ENCODE data around the gene GRIK1.

Gene GRIK1

DNA sequence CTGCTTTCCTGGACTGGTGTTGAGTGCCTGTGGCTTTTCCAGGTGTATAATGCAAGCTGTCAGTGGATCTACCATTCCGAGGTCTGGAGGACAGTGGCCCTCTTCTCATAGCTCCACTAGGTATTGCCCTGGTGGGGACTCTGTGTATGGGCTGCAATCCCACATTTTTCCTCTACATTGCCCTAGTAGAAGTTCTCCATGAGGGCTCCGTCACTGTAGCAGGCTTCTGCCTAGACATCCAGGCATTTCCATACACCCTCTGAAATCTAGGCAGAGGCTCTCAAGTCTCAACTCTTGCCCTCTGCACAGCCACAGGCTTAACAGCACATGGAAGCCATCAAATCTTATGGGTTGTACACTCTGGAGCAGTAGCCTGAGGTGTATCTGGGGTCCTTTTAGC, 107.6 kb downstream of the GRIK1 start:
- DNase-seq (ENCODE audit: insufficient read length, low spot score) (no peak), FAIRE-seq (no peak)

DNA sequence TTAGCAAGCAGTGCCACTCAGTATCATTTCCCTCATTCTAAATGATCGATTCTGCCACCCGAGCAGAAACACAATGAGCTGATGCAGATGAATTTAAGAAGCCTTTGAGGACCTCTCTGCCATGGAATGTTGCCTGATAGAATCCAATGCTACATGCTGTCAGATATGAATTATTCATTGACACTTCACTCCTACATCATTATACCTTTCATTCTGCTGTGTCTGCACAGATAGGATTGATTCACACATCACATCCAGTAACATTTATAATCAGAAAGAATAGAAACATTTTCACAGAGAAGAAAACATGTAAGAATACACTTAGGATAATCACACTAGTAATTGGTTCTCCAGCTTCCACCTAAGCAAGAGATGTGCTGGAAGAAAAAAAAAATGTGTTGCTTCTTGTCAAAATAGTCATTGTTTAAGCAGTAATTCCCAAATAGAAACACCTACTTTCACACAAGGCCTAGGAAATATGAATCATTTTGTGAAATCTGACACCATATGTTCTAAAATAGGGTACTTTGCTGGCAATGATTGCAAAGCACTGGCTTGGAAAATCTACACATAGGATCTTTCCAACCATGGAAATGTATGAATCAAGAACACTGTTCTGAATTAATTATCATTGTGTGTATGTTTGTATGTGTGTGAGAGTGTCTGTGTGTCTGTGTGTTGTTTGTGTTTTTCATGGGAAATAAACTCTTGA, 110.1 kb downstream of the GRIK1 start:
- no peak for DNase-seq (ENCODE audit: insufficient read length, low spot score)
- no peak for FAIRE-seq

DNA sequence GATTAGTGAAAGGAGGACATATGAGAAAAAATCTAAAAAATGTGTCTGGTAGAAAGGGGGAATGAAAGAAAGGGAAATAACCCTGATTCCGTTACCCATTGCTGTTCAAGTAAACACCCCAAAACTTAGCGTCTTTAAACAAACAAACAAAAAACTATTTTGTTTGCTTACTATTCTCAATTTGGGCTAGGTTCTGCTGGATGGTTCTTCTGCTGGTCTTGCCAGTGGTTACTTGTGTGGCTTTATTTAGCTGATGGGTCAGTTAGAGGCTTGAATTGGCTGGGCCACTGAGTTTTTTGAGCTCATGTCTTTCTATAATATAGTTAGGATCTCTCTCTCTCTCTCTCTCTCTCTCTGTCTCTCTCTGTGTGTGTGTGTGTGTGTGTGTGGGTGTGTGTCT, 112.1 kb downstream of the GRIK1 start:
- DNase-seq (ENCODE audit: insufficient read length, low spot score), result no peak
- FAIRE-seq, result no peak

GRCh38 chr21:29827236-29827635, 112.6 kb downstream of the GRIK1 start:
- FAIRE-seq, result no peak

GRCh38 chr21:29826386-29826785, 113.4 kb downstream of the GRIK1 start:
- FAIRE-seq, result no peak

More at GRCh38 chr21:29827236-29827635, 112.6 kb downstream of the GRIK1 start:
- no peak for DNase-seq (ENCODE audit: insufficient read length, low spot score)

GRCh38 chr21:29825936-29826335, 113.9 kb downstream of the GRIK1 start:
- no peak for DNase-seq (ENCODE audit: insufficient read length, low spot score)
- FAIRE-seq, result no peak

More at GRCh38 chr21:29826386-29826785, 113.4 kb downstream of the GRIK1 start:
- no peak for DNase-seq (ENCODE audit: insufficient read length, low spot score)

- DNase-seq (ENCODE audit: insufficient read length, low spot score) (no peak), FAIRE-seq (no peak)
Observed at GRCh38 chr21:29825345-29825744, 114.5 kb downstream of the GRIK1 start.

DNA sequence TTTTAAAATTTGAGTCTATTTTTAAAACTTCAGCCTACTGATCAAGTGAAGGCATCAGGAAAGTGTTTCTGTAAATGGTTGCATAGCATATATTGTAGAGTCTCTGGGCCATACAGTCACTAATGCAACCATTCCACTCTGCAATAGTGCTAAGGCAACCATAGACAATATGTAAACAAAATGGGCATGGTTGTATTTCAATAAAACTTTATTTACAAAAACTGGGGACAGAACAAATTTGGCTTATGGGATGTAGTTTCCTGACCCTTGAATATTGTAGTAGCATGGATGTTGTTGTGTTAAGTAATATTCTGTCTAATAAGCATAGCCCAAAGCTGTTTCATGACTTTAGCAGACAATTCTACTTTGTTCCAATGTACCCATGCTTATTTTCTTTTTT, 117.7 kb downstream of the GRIK1 start:
- DNase-seq (ENCODE audit: insufficient read length, low spot score), result no peak
- no peak for FAIRE-seq

GRCh38 chr21:29821230-29821629, 118.6 kb downstream of the GRIK1 start:
- FAIRE-seq (no peak), DNase-seq (ENCODE audit: insufficient read length, low spot score) (no peak)

GRCh38 chr21:29819675-29820326, 120.0 kb downstream of the GRIK1 start:
- DNase-seq (ENCODE audit: insufficient read length, low spot score) (no peak), FAIRE-seq (no peak)

DNA sequence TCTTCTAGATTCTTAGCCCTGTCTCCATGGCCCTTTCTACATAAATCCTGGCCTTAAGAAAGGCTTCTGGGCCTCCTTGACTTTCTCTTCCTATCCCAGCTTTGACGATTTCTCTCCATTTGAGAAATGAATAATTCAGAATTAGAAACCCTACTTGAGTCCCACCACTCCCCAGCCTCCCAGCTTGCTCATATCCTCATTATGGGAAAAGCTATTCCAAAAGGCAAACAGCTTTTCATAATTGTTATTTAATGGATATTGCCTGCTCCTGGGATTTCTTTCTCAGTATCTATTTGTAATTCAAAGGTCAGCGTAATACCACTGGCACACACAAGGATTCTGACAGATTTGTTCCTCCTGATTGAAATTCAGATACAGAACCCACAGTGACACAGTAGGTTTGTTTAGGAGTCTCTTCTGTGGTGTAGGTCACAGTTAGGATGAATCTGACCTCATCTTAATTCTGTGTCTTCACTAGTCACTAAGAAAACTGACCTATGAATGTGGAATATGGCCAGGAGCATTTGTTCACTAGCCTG, 121.3 kb downstream of the GRIK1 start:
- FAIRE-seq (no peak), DNase-seq (ENCODE audit: insufficient read length, low spot score) (no peak)

DNA sequence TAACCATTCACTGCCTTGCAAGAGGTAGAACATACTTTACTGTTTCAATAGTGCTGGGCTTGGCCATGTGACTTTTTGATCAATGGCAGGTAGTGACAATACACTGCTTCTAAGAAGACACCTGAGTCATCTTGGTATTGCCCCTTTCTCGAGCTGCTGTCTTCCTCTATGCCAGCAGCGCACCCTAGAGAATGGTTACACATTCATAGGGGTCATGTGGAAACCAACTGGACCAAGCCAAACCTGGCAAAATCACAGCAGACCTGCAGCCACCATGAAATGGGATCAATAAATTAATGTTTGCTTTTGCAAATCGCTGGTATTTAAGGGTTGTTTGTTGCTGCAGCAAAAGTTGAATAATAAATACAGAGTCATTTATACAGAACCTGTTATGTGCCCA, 122.3 kb downstream of the GRIK1 start:
- DNase-seq (ENCODE audit: insufficient read length, low spot score), result no peak
- no peak for FAIRE-seq

GRCh38 chr21:29812947-29813346, 126.8 kb downstream of the GRIK1 start:
- DNase-seq (ENCODE audit: insufficient read length, low spot score), result no peak
- FAIRE-seq, result no peak

GRCh38 chr21:29810871-29811270, 128.9 kb downstream of the GRIK1 start:
- FAIRE-seq, result no peak
- DNase-seq (ENCODE audit: insufficient read length, low spot score), result no peak

DNA sequence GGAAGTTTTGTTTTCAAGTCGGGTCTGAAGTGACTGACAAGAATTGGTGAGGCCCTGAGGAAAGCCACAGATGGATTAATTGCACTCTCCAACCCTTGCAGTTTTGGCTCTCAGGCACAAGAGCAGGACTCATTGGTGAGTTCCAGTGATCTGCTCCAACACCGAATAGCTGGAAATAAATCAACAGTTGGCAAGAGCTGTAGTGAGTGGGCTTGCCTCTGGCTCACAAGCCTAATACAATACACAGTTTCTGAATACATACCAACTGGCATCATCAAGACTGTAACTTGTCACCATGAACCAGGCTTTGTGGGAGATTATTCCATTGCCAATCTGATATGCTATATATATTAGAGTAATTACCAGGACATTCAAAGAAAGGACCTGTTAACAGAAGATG, 131.6 kb downstream of the GRIK1 start:
- FAIRE-seq (no peak), DNase-seq (ENCODE audit: insufficient read length, low spot score) (no peak)

DNA sequence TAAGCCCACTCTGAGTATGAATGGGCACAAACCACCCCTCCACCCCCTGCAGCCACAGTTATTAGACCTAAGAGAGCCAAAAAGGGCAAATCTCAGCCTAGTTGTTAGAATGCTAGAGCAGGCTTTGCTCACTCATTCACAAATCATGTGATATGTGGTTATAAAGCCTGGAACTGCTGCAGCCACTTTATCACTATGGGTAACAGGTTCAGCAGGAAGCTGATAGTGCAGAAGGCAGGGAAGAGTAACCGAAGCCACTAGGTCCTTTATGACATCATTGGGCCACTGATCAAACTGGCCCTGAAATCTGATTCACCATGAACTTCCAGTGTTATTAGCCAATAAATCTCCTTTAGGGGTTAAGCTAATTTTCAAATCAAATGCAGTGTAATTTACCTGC, 134.7 kb downstream of the GRIK1 start:
- no peak for DNase-seq (ENCODE audit: insufficient read length, low spot score)
- FAIRE-seq, result no peak

GRCh38 chr21:29803191-29803590, 136.6 kb downstream of the GRIK1 start:
- FAIRE-seq, result no peak
- DNase-seq (ENCODE audit: insufficient read length, low spot score), result no peak

DNA sequence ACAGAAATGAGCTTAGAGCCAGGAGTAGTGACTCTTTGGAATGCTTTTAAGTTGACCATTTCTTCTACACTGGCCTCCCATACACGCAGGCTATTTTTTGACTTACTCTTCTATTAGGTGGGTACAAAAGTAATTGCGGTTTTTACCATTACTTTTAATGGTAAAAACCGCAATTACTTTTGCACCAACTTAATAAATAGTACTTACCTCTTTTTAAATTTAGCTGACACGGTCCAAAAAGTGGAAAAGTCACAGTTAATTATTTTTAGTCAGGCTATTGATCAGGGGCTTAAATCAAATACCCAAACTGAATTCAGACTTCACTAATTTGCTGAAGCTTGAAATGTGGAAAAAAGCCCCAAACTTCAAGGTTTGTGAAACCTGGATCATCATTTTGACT, 138.7 kb downstream of the GRIK1 start:
- no peak for FAIRE-seq
- no peak for DNase-seq (ENCODE audit: insufficient read length, low spot score)

DNA sequence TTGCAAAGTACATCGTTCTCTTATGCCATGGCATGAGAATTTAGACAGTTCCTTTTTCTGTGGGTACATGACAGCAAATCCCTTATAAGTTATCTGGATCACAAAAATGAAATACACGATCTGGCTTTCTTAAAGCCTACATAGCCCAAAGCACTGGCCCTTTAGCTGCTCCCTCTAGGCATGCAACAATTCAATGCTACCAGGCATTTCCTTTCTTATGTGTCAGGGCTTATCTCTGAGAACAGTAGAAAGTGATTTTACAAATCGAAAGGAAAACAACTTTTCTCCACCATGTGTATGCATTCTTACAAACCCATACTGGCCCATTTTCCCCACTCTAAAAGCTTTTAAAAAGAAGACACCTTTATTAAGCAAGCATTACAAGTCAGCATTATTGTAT, 139.7 kb downstream of the GRIK1 start:
- FAIRE-seq (no peak), DNase-seq (ENCODE audit: insufficient read length, low spot score) (no peak)

GRCh38 chr21:29798840-29799239, 141.0 kb downstream of the GRIK1 start:
- DNase-seq (ENCODE audit: insufficient read length, low spot score) (no peak), FAIRE-seq (no peak)

DNA sequence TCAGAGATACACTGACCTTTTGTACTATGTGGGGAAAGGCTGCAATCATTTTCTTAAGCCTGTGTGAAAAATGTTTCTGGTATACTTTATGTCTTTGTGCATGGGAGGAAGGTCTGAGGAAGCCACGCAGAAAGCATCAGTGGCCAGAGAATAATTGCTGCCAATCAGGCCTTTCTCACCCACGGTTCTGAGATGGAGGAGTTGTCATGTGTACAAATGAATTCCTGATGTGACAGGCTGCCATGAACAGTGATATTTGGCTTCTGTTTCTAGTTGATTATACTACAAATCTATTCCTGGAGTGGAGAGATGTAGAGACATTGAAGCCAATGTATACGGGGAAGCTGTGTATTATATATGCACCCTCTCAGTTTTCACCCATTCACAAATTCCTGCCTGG, 142.6 kb downstream of the GRIK1 start:
- no peak for DNase-seq (ENCODE audit: insufficient read length, low spot score)
- FAIRE-seq, result no peak

DNA sequence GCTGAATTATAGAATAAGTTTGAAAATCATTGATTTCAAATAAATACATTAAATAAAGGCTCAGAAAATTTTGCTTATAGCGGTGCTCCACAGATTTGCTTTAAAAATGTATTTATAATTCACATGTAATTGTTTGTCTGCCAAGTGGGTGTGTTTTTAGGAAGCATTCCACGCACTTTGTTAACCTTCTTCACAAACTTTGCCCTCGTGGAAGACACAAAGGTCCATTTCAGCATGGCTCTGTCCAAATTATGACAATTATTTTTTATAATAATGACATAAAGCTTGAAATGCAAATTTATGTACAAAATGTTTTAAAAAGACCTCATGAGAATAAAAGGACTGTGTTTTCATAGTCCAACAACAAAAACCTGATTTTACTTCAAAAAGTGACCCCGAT, 146.1 kb downstream of the GRIK1 start:
- DNase-seq (ENCODE audit: insufficient read length, low spot score), result no peak
- no peak for FAIRE-seq

Data from GM19239 (cell line).